GM19043 (cell line): ENCODE measurements around the gene PCA3.

Experiments
- ATAC-seq: cut with Tn5 transposase; IDR thresholded peaks from one replicate; pipeline ENCODE4 v1.9.1; 2021; ENCODE audit warnings: low read depth; ENCODE audit not compliant: unreplicated experiment

PCA3 gene

GRCh38 chr9:76756268-76756640 lies 8.0 kb upstream of the PCA3 start:
- peak; percentile 13 for ATAC-seq

DNA sequence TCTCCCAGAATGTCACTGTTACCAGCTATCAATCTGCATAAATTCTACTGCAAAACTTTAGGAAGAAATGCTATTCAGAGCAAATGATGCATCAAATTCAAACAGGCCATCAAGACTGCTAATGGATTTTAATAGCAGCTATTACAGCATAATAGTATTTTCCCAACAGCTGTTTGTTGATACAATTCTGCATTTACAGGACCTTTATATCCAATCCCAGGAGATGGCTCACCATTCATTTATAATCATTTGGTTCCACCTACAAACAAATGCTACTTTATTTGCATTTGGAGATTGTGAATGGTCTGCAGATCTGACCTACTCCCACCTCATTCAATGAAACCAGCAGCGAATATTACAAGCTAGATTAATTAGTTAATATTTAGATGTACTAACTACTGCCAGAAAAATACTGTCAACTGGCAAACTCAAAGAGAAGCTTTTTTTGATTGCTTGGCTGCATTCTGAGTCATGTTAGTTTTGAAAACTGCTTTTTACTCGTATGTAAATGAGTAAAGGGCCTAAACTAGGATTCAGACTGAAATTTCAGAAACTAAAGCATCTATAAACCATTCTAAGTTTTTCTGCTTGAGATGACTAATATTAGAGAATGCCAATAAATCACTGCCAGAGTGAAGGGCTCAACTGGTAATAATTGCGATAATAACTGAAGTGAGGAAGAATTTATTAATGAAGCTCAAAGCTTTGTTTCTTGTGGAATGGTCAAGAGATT lies 7.1 kb upstream of the PCA3 start:
- ATAC-seq, result no peak

DNA sequence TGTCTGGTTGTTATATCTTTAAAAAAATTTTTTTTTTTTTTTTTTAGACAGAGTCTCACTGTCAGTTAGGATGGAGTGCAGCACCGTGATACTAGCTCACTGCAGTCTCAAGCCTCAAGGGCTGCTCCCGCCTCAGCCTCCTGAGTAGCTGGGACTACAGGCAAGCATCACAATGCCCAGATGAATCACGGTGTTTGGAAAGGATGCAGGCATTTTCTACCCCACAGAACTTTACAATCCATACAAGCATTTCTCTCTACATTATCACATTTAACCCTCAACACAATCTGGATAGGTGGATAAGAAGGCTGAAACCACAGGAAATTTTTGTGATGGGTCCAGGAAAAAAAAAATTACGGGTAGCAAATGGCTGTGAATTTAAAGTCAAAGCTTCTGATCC lies 5.8 kb upstream of the PCA3 start:
- no peak for ATAC-seq

DNA sequence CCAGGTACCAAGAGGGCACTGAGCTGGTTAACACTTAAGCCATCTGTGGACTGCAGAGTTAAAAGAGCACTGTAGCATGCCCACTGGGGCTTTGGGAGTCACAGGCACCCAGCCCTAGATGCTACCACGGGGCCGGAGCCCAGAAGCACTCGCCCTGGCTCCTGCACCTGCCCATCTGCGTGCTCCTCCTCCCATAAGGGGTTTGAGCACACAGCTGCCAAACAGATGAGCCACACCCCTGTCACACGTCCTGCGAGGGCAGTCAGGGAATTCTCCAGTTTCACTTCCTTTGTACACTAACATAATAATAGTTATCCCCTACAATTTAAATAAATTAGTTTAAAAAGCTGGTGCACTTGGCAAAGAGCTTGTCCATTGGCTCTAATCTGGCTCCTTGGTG lies 4.5 kb upstream of the PCA3 start:
- ATAC-seq, result no peak

DNA sequence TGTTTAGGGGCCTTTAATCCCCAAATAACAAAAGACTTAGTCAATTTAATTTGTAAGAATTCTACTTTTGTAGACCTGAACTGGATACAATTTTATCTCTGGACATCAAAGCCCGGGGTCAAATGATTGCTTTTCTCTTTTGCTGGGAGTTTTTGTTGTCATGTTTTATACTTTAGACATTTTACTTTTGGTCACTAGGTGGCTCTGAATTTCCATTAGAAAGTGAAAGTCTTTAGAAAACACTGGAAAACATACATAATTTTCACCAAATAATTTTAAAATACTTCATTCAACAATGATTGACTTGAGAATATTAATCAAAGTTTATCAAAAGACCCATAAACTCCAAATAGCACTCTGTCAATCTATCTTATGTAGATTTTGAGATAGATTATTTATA lies 2.8 kb upstream of the PCA3 start:
- no peak for ATAC-seq

- no peak for ATAC-seq
Measured at GRCh38 chr9:76766126-76766525, 1.9 kb downstream of the PCA3 start.

DNA sequence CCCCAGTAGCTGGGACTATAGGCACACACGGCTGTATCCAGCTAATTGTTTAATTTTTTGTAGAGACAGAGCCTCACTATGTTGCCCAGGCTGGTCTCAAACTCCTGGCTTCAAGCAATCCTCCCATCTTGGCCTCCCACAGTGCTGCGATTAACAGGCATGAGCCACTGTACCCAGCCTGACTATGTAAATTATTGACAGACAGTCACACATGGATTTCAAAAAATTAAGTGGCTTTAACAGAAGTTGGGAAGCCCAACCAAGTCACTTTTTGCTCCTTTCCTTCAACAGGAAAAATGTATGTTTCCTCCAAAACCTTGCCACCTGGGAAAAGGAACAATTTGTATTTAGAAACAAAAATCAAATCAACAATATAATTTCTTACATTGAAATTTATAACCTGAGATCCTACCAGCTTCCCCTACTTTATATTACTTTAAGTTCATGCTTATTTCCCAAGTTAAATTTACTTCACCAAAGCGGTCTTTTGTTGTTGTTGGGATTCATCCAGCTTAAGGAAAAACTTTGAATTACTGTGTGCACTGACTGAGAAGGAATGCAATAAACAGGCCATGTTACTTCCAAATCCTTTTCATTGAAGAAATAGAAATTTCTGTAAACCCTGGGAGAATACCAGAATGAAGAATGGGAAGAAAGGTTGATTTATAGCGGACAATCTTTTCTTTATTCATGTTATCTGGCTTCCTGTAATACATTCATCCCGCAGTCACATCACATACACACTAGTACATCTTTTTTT lies 8.6 kb downstream of the PCA3 start:
- ATAC-seq, result no peak

- no peak for ATAC-seq
Measured at GRCh38 chr9:76784881-76785280, 20.6 kb downstream of the PCA3 start.

- no peak for ATAC-seq
Measured at GRCh38 chr9:76785501-76785900, 21.3 kb downstream of the PCA3 start.

DNA sequence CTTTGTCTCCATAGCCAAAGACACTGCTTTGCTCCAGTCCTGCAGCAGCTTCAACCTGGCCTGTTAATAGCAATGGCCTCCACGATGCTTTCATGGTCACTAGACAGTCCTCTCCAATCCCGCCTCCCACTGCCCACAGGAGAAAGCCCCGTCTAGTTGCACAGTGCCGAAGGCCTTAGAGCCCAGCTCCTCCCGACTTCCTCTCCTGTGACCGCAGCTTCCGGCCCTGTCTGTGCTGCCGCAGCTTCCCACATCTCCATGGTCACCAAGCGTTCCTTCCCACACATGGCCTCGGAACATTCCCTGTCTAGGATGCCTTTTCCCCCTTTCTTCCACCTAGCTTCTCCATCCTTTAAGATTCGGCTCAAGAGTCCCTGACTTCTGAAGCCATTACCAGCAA lies 23.4 kb downstream of the PCA3 start:
- no peak for ATAC-seq

DNA sequence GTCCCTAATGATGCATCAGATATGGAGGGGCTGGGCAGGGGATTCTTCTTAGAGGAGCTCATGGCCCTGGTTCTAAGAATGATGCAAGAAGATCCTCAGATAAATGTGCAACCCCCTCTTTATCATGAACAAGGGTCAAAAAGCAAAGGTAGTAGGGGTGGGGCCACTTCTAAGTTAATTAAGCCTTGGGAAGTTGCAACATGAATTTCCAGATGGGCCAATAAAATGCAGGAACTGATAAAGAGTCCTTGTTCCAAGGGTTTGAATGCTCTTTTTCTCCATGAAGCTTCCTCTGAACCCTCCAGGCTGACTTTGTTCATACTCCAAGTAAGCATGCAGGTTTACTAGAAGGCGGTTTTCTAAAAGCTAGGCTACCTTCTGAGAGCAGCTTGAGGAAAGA lies 25.6 kb downstream of the PCA3 start:
- ATAC-seq, result no peak

GRCh38 chr9:76793784-76794431 lies 29.7 kb downstream of the PCA3 start:
- ATAC-seq, result no peak

DNA sequence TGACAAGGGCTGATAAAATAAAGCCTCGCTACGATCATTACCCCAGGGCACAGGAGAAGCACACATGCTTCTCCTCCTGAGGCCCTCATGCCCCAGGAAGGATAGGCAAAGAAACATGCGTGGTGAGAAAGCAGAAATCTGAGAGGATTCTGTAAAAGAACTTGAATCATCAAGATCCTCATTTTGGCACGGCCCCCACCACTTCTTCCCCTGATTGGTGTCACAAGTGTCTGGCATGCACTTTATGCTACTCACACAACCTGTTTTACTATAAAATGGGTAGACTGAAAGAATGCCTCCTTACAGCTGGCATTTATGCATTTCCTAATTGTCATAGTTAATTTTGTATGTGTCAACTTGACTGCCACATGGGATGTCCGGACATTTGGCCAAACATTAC lies 32.1 kb downstream of the PCA3 start:
- no peak for ATAC-seq

DNA sequence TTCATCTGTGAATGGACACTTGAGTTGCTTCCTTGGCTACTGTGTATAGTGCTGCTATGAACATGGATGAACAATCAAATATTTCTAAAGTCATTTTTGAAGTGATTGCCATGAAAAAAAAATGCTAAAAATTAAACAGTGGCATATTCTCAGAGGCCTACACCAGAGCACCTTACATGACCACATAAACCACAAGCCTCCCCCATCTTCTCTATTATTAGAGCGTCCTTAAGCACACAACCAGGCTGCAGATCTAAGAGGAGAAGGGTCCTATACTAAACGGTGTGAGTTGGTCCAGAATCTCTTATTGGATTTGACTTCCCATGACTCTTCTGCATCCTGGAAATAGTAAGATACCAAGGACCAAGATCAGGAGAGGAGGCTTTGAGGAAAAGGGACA lies 34.3 kb downstream of the PCA3 start:
- no peak for ATAC-seq

- ATAC-seq, result no peak
Measured at GRCh38 chr9:76799473-76799872, 35.2 kb downstream of the PCA3 start.

DNA sequence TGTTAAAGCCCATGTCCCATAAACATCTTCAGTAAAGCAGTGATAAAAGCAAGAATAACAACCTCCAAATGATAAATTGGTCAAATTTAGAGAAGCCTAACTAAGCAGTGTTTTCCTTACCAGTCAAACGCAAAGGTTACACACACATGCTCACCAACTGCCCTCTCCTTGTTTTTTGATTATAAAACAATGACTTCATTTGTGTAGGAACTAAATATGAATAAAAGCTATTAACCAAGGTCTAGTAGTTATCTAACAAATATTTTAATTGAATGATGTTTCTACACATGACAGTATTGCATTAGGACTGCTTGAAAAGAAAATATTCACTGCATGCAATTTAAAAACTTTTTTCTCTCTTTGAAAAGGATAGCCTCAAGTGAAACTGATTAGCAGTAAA lies 36.7 kb downstream of the PCA3 start:
- no peak for ATAC-seq

DNA sequence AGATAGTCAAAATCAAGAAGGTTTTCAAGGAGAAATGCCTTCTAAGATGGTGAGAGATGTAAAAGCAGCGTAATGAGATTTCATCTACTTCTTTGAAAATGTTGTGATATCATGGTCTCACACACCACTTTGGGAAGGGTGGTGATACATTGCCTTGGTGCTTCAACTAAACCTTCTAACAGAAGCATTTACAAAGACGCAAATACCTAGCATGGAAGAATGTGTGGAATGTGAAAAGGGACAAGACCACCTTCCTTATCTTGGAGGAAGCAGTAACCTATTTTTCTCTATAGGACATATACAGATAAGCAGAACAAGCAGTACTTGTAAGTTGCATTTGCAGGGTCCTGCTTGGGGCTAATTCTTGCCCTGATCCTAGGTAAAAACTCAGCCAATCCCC lies 38.8 kb downstream of the PCA3 start:
- ATAC-seq, result no peak

GRCh38 chr9:76803762-76804161 lies 39.5 kb downstream of the PCA3 start:
- ATAC-seq, result no peak

GRCh38 chr9:76808636-76809035 lies 44.4 kb downstream of the PCA3 start:
- ATAC-seq, result no peak

- ATAC-seq, result no peak
Measured at GRCh38 chr9:76810377-76810957, 46.2 kb downstream of the PCA3 start.

GRCh38 chr9:76812591-76812990 lies 48.4 kb downstream of the PCA3 start:
- no peak for ATAC-seq
